B cell (primary cell): ENCODE results near the gene PRXL2B. TPM values are rescaled to one million over a fixed set of nuclear protein-coding genes. Genes with fewer than 3 reads are reported as not detected.
A peak's percentile ranks its signal among the peaks of the same experiment; 100 is the strongest.

Experiments
- ATAC-seq: fragments of 200-7000 bp; cut with Tn5 transposase; one replicate; pipeline ENCODE4 v1.10.0; 2021; ENCODE audit warnings: low read depth, mild to moderate bottlenecking, moderate number of reproducible peaks, moderate library complexity
- CTCF ChIA-PET: fragments of 350-600 bp; sonication (Branson Sonifier 250); formaldehyde crosslinking; loops from one replicate; lab custom pipeline; 2021; ENCODE audit warnings: antibody characterized with exemption, inconsistent platforms; lab: Charles Lee
- POLR2A ChIA-PET: fragments of 350-600 bp; sonication (Branson Sonifier 250); formaldehyde crosslinking; loops from one replicate; lab custom pipeline; 2021; ENCODE audit warnings: antibody characterized with exemption; lab: Charles Lee
- DNase-seq: peaks from one replicate; pipeline ENCODE4 v3.0.0; 2013
- H2AFZ ChIP-seq: 2 replicates; pipeline ENCODE4 v1.6.1; 2012; ENCODE audit warnings: mild to moderate bottlenecking, low read depth, low read length; ENCODE audit not compliant: insufficient read depth, poor library complexity, severe bottlenecking
- H3K27ac ChIP-seq, 2 donors: 1 replicate in 1 of 2; 2 replicates in 1 of 2; pipeline ENCODE4 v1.5.1; 2012 to 2013; ENCODE audit warnings: low read length in 2 of 2, mild to moderate bottlenecking in 2 of 2, moderate library complexity in 1 of 2
- H3K27me3 ChIP-seq, 4 experiments: fragments of 200-600 bp in 1 of 4; sonication (generic) in 1 of 4; replicated peaks in 1 of 4; 1 replicate in 2 of 4; 2 replicates in 2 of 4; pipeline versions ENCODE4 v1.6.1 to v1.7.0; 2013 to 2016; ENCODE audit warnings: low read length in 3 of 4, mild to moderate bottlenecking in 2 of 4, mixed read lengths in 1 of 4, moderate library complexity in 1 of 4; ENCODE audit not compliant: insufficient read depth in 4 of 4, control insufficient read depth in 3 of 4; ENCODE audit errors: control extremely low read depth in 1 of 4
- H3K36me3 ChIP-seq, 2 experiments: replicated peaks in 1 of 2; 1 replicate in 1 of 2; 2 replicates in 1 of 2; pipeline versions ENCODE4 v1.6.1 to v1.7.1; 2013; ENCODE audit warnings: low read length in 1 of 2; ENCODE audit not compliant: insufficient read depth in 2 of 2, control insufficient read depth in 1 of 2; ENCODE audit errors: control extremely low read depth in 1 of 2, extremely low read depth in 1 of 2
- H3K4me1 ChIP-seq, 2 donors: fragments of 200-600 bp in 1 of 2; sonication (generic) in 1 of 2; 1 replicate in 1 of 2; 2 replicates in 1 of 2; pipeline versions ENCODE4 v1.5.1 to v1.6.1; 2013 to 2017; ENCODE audit warnings: low read length in 2 of 2; ENCODE audit not compliant: control insufficient read depth in 2 of 2, insufficient read depth in 2 of 2
- H3K4me2 ChIP-seq: replicated peaks from 2 replicates; pipeline ENCODE3; 2012; ENCODE audit warnings: mild to moderate bottlenecking, low read depth, low read length; ENCODE audit not compliant: poor library complexity, severe bottlenecking
- H3K4me3 ChIP-seq, 5 experiments: fragments of 200-600 bp in 1 of 5; sonication (generic) in 1 of 5; 1 replicate in 3 of 5; 2 replicates in 2 of 5; pipeline versions ENCODE4 v1.5.1 to v1.7.0; 2011 to 2016; ENCODE audit warnings: low read length in 4 of 5, mild to moderate bottlenecking in 4 of 5, low read depth in 2 of 5, control low read depth in 1 of 5, moderate library complexity in 1 of 5; ENCODE audit not compliant: insufficient read depth in 1 of 5; ENCODE audit errors: control extremely low read depth in 1 of 5, extremely low read depth in 1 of 5
- H3K79me2 ChIP-seq: fragments of 200-600 bp; sonication (generic); one replicate; pipeline ENCODE4 v1.6.0; 2016; ENCODE audit warnings: low read length; ENCODE audit not compliant: control insufficient read depth, insufficient read depth
- H3K9ac ChIP-seq: fragments of 200-600 bp; sonication (generic); 2 replicates; pipeline ENCODE4 v1.6.1; 2017; ENCODE audit warnings: mild to moderate bottlenecking, low read length, moderate library complexity
- H3K9me3 ChIP-seq, 3 donors: one replicate each; pipeline versions ENCODE4 v1.6.1 to v1.7.1; 2013; ENCODE audit warnings: low read length in 2 of 3; ENCODE audit not compliant: control insufficient read depth in 2 of 3, insufficient read depth in 1 of 3; ENCODE audit errors: control extremely low read depth in 1 of 3
- H4K20me1 ChIP-seq: 2 replicates; pipeline ENCODE4 v1.6.0; 2012; ENCODE audit warnings: mild to moderate bottlenecking, low read length; ENCODE audit not compliant: insufficient read depth, control insufficient read depth, poor library complexity, severe bottlenecking
- H3K27ac Mint-ChIP-seq: one replicate; pipeline ENCODE4 v1.8.0; 2021; ENCODE audit warnings: mixed read lengths
- H3K27me3 Mint-ChIP-seq: one replicate; pipeline ENCODE4 v1.8.0; 2021; ENCODE audit warnings: mixed read lengths
- H3K4me1 Mint-ChIP-seq: one replicate; pipeline ENCODE4 v1.8.0; 2021; ENCODE audit warnings: mixed read lengths
- H3K4me3 Mint-ChIP-seq: one replicate; pipeline ENCODE4 v1.8.0; 2021; ENCODE audit warnings: mixed read lengths
- H3K9me3 Mint-ChIP-seq: one replicate; pipeline ENCODE4 v1.8.0; 2022; ENCODE audit warnings: mixed read lengths; ENCODE audit not compliant: insufficient read depth
- EZH2 ChIP-seq: IDR thresholded peaks from 2 replicates; pipeline ENCODE4 v1.6.1; 2012; ENCODE audit warnings: borderline replicate concordance, low read depth, mild to moderate bottlenecking, moderate library complexity, low read length; ENCODE audit not compliant: insufficient read depth, poor library complexity, severe bottlenecking
- WGBS: methylation state at CpG from one replicate; pipeline ENCODE4 v1.1.5; 2013; ENCODE audit warnings: missing lambda C conversion rate; ENCODE audit not compliant: insufficient coverage; 5-methylcytosine and 5-hydroxymethylcytosine counted together
- intact Hi-C: fragments of 100-400 bp; cut with micrococcal nuclease; formaldehyde crosslinking; loops from one replicate; pipeline ENCODE4 v1.10.0; 2022
- polyA plus RNA-seq: library from polyadenylated mRNA; depleted of rRNA; stranded (reverse); fragments of >200 nt; gene quantifications from 2 replicates; pipeline ENCODE4 v1.2.3, GENCODE V29; 2012
- total RNA-seq, 2 donors: library from RNA; stranded (reverse); fragments of 120-200 nt in 1 of 2; gene quantifications; 1 replicate in 1 of 2; 2 replicates in 1 of 2; pipeline versions ENCODE4 v1.2.3 to v1.2.4, GENCODE V29; 2013 to 2022
- TF ChIP-seq, protein P1 (sequence below): fragments of 200-600 bp; IDR thresholded peaks from one replicate; pipeline ENCODE4 v1.8.0; 2022; ENCODE audit warnings: antibody characterized with exemption, mild to moderate bottlenecking

PRXL2B gene
- total and polyA plus RNA-seq, 2 donors (not counting 1 experiment from before 2014, with no cell fraction given): 13.0 to 27.0 TPM

DNA sequence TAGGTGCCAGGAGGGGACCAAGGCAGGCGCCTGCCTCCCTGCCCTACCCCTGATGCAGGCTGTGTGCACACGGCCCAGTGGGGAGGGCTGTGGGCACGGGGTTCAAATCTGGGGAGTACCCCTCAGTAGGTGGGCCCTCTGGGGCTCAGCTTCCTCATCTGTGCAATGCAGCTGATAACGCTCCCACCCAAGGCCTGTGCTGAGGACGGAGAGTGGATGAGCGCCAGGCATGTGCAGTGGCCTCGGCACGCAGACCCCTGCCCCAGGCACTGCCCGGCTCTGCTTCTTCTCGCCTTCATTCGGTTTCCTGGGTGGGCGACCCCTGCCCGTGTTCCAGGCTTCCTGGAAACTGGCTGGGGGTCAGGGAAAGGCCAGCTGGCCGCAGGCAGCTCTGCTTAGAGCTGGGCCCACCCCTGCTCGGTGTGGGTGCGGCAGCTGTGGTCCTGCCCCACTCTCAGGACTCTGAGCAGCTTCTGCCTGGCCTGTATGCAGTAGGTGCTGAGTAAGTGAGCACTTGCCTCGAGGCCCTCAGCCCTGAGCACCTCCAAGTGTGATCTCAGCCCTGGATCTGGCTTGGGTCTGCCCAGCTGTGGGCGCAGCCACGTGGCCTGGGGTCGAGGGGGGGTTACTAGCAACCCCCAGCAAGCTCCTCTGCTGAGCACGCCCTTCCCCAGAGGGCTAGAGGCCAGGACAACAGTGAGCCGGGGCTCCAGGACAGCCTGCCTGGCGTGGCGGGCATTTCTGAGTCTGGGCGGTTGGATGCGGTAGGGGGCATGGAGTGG lies 42.3 kb upstream of the PRXL2B start:
- DNase-seq (peak; percentile 40), ATAC-seq (no peak)
- 82% methylated on average over 26 of the region's 26 CpGs for WGBS
- POLR2A ChIA-PET: interaction anchor here (0.6 to 6.1 kb wide), 6 partner anchors 13 to 130 kb away, joined by 3 to 88 read pairs (median 4); partner anchors contain the start of genes PANK4 and PRXL2B
- no peak overlapping the region for H3K4me3 Mint-ChIP-seq
- CTCF ChIA-PET: interaction anchor here (1.0 to 2.7 kb wide), 3 partner anchors 12 to 349 kb away, joined by 3 to 8 read pairs (median 5); partner anchors contain the start of genes FAAP20 and TNFRSF14
- Histone ChIP-seq H3K4me3 (no peak overlapping the region), H3K27ac (no peak overlapping the region), H2AFZ (no peak overlapping the region), H3K9ac (no peak overlapping the region), H3K9me3 (no peaks in the 10 kb centered on the region), H3K27me3 (peaks cover 0 to 27% (median 2%) of the 10 kb centered on the region in 4 experiments), H3K79me2 (no peaks in the 10 kb centered on the region), H3K36me3 (no peaks in the 10 kb centered on the region), H3K4me2 (no peak overlapping the region), H4K20me1 (peaks cover 7% of the 10 kb centered on the region), H3K4me1 (peaks cover 20 to 33% of the 10 kb centered on the region in 2 donors)
- peaks cover 6% of the 10 kb centered on the region for H3K27me3 Mint-ChIP-seq
- no peak for TF ChIP-seq EZH2
- TF ChIP-seq, protein P1, sequence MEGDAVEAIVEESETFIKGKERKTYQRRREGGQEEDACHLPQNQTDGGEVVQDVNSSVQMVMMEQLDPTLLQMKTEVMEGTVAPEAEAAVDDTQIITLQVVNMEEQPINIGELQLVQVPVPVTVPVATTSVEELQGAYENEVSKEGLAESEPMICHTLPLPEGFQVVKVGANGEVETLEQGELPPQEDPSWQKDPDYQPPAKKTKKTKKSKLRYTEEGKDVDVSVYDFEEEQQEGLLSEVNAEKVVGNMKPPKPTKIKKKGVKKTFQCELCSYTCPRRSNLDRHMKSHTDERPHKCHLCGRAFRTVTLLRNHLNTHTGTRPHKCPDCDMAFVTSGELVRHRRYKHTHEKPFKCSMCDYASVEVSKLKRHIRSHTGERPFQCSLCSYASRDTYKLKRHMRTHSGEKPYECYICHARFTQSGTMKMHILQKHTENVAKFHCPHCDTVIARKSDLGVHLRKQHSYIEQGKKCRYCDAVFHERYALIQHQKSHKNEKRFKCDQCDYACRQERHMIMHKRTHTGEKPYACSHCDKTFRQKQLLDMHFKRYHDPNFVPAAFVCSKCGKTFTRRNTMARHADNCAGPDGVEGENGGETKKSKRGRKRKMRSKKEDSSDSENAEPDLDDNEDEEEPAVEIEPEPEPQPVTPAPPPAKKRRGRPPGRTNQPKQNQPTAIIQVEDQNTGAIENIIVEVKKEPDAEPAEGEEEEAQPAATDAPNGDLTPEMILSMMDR: no peak
- H3K4me1 Mint-ChIP-seq: peaks cover 21% of the 10 kb centered on the region
- H3K9me3 Mint-ChIP-seq: no peaks in the 10 kb centered on the region
- intact Hi-C loops: no loop called here
- peak overlapping the region; percentile 41 for H3K27ac Mint-ChIP-seq
